Nephron progenitor cell (in vitro differentiated cells): ENCODE measurements around the gene PCBP3.

Experiments used
- DNase-seq: peaks from one replicate; pipeline ENCODE4 v3.0.0; 2021
- H3K27ac Mint-ChIP-seq: 2 replicates; pipeline ENCODE4 v1.8.0; 2021; ENCODE audit warnings: mild to moderate bottlenecking, moderate library complexity, mixed read lengths
- H3K27me3 Mint-ChIP-seq: 2 replicates; pipeline ENCODE4 v1.8.0; 2021; ENCODE audit warnings: mild to moderate bottlenecking, low read depth, mixed read lengths; ENCODE audit not compliant: poor library complexity
- H3K36me3 Mint-ChIP-seq: 2 replicates; pipeline ENCODE4 v1.8.0; 2021; ENCODE audit warnings: low read depth, mixed read lengths
- H3K4me1 Mint-ChIP-seq: 2 replicates; pipeline ENCODE4 v1.8.0; 2021; ENCODE audit warnings: mixed read lengths
- H3K4me3 Mint-ChIP-seq: 2 replicates; pipeline ENCODE4 v1.8.0; 2021; ENCODE audit warnings: mild to moderate bottlenecking, moderate library complexity, mixed read lengths
- H3K9me3 Mint-ChIP-seq: 2 replicates; pipeline ENCODE4 v1.8.0; 2021; ENCODE audit warnings: mild to moderate bottlenecking, moderate library complexity, mixed read lengths
- TF ChIP-seq, protein P1 (sequence below): fragments of 200-600 bp; sonication (generic); IDR thresholded peaks from 2 replicates; pipeline ENCODE4 v1.5.0; 2021; ENCODE audit warnings: antibody characterized with exemption

PCBP3 gene

DNA sequence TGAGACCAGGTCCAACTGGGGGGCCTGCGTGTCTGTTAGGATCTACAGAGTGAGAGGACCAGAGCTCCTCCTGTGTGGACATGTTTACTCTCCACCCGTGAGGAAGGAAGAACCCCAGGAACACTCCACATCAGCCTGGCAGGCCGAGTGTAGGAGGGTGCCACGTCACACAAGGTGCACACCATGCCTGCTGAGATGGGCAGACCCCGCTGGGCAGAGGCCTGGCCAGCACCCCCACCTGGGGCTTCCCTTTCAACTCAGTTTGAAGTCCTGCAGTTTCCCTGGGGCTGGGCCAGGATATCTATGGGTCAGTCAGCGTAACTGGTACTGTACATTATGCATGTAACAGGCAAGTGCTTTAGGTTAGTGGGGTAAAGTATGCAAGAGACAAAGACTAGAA lies 30.1 kb upstream of the PCBP3 start:
- no peak overlapping the region for H3K4me3 Mint-ChIP-seq
- no peaks in the 10 kb centered on the region for H3K36me3 Mint-ChIP-seq
- H3K9me3 Mint-ChIP-seq, result no peaks in the 10 kb centered on the region
- H3K27ac Mint-ChIP-seq, result peak overlapping the region; percentile 14
- H3K4me1 Mint-ChIP-seq, result peaks cover 33% of the 10 kb centered on the region
- TF ChIP-seq, protein P1, sequence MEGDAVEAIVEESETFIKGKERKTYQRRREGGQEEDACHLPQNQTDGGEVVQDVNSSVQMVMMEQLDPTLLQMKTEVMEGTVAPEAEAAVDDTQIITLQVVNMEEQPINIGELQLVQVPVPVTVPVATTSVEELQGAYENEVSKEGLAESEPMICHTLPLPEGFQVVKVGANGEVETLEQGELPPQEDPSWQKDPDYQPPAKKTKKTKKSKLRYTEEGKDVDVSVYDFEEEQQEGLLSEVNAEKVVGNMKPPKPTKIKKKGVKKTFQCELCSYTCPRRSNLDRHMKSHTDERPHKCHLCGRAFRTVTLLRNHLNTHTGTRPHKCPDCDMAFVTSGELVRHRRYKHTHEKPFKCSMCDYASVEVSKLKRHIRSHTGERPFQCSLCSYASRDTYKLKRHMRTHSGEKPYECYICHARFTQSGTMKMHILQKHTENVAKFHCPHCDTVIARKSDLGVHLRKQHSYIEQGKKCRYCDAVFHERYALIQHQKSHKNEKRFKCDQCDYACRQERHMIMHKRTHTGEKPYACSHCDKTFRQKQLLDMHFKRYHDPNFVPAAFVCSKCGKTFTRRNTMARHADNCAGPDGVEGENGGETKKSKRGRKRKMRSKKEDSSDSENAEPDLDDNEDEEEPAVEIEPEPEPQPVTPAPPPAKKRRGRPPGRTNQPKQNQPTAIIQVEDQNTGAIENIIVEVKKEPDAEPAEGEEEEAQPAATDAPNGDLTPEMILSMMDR, result no peak
- no peak for DNase-seq
- peaks cover 40% of the 10 kb centered on the region for H3K27me3 Mint-ChIP-seq

DNA sequence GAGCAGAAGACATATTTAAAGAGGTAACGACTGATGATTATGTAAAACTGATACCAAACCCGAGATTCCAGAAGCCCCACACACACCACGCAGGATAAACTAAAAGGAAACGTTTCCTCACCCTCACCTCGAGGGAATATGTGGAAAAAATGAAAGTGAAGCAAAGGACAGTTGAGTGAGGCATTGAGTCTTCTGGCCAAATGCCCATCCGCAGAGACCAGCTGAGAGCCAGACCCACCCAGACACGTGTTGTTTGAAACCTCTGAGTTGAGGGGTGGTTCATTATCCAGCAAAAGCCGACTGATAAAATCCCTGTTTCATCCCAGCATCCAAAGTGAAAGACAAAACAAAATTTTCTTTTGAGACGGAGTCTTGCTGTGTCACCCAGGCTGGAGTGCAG lies 29.6 kb upstream of the PCBP3 start:
- no peaks in the 10 kb centered on the region for H3K36me3 Mint-ChIP-seq
- H3K4me1 Mint-ChIP-seq, result peaks cover 38% of the 10 kb centered on the region
- no peak overlapping the region for H3K27ac Mint-ChIP-seq
- H3K9me3 Mint-ChIP-seq, result no peaks in the 10 kb centered on the region
- H3K27me3 Mint-ChIP-seq, result peaks cover 36% of the 10 kb centered on the region
- TF ChIP-seq, protein P1, result no peak
- no peak for DNase-seq
- H3K4me3 Mint-ChIP-seq, result no peak overlapping the region

DNA sequence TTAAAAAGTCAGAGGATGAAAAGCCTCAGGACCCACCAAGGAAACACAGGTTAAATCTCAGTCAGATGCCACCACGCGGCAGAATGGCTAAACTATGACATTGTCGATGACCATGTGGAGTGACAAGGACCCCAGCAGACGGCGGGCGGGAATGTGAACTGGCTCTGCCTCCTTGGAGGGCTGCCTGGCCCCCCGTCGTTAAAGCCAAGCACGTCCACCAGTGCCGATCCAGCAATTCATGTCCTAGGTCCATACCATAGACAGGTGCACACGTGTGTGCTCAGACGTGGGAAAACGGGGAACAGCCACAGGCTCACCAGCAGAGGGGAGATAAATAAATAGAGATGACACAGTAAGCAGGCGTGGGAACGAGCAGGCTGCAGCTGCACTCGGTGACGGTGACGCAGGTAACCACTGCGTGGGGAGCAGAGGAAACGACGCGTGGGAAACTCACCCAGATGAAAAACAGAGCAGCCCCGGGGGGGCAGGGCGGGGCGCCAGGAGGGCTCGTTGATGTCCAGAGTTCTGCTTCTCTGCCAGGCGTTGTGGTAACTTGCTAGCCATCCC lies 28.3 kb upstream of the PCBP3 start:
- TF ChIP-seq, protein P1, result no peak
- Mint-ChIP-seq H3K36me3 (no peaks in the 10 kb centered on the region), H3K9me3 (peaks cover 3% of the 10 kb centered on the region), H3K27ac (no peak overlapping the region), H3K4me3 (no peak overlapping the region), H3K27me3 (peaks cover 33% of the 10 kb centered on the region), H3K4me1 (peaks cover 50% of the 10 kb centered on the region)
- no peak for DNase-seq

DNA sequence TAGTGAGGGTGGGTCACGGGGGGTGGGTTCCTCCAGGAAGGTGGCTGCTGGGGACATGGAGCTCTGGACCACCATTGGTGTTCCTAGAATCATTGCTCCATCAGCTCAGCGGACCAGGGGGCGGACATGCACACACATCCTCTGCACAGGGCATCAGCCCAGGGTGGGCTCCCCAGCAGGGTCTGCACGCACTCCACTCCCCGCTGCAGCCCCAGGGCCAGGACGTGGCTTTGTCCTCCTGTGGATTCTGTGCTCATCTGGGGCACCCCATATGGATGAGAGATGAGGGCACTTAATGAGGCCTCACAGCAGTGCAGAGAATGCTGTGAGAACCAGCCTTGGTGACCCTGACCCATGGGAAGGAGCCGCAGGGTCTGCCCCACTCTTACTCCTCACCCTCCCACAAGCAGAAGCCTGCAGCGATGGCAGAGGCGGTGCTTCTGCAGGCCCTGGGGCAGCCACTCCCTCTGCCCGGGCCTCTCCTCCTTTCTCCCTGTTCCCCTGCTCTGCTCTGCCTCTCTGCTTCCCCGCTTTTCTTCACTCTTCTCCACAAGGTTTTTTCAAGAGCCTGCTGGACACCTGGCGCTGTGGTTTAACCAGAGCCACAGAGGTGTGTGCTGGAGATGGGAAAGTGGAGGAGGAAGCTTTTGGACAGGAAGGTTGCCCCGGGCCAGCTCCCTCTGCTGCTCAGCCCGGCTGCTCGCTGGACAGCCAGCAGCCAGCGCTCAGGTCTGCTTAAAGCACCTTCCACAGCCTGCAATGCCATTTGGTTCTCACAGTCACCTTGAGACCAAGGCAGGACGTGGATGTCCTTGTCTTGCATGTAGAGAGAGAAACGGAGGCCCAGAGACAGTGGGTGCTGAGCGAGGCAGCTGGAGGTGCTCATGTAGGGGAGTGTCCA lies 26.3 kb upstream of the PCBP3 start:
- no peaks in the 10 kb centered on the region for H3K36me3 Mint-ChIP-seq
- TF ChIP-seq, protein P1, result no peak
- peaks cover 18% of the 10 kb centered on the region for H3K27me3 Mint-ChIP-seq
- peaks cover 3% of the 10 kb centered on the region for H3K9me3 Mint-ChIP-seq
- peak; percentile 46 for DNase-seq
- peaks cover 63% of the 10 kb centered on the region for H3K4me1 Mint-ChIP-seq
- H3K27ac Mint-ChIP-seq, result no peak overlapping the region
- H3K4me3 Mint-ChIP-seq, result peak overlapping the region; percentile 67

DNA sequence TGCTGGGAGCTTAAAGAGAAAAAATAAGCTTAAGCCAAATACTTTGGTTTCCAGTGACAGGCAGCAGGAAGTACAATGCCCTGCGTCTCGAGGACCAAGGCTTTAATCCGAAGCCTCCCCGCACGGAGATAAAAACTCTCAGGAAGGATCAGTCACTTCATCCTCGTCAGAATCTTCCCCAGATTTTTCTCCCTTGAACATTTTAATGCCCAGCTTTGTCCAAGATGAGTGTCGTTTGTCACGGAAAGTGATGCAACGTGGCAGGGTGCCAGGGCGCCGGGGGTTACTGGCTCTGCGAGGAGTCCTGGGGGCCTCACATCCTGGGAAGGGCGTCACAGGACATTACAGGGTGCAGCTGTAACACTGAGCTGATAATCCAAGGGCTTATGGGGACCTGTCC lies 25.2 kb upstream of the PCBP3 start:
- Mint-ChIP-seq H3K27me3 (peaks cover 18% of the 10 kb centered on the region), H3K4me1 (peaks cover 68% of the 10 kb centered on the region), H3K4me3 (no peak overlapping the region), H3K36me3 (no peaks in the 10 kb centered on the region), H3K27ac (no peak overlapping the region), H3K9me3 (peaks cover 3% of the 10 kb centered on the region)
- no peak for DNase-seq
- TF ChIP-seq, protein P1, result no peak
